ENCODE results near the gene SNX14.
A peak's percentile ranks its signal among the peaks of the same experiment; 100 is the strongest.

The SNX14 gene

DNA sequence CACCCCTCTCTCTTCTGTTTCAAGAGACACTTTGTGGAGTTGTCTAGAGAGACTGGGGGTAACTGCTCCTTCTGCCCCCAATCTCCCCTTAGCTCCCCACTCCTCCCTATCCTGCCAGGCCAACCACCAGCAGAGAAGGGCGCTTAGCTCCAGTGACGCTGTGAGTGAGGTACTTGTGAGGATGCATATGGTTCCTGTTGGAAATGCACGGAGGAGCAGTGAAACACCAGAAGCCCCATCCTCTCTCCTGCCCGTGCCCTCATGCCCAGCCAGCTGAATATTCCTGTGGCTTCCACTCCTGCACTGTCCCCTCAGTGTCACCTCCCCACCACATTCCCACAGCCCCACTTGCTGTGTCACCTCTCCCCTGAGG, 131.9 kb downstream of the SNX14 start:
- DNase-seq = no peak

DNA sequence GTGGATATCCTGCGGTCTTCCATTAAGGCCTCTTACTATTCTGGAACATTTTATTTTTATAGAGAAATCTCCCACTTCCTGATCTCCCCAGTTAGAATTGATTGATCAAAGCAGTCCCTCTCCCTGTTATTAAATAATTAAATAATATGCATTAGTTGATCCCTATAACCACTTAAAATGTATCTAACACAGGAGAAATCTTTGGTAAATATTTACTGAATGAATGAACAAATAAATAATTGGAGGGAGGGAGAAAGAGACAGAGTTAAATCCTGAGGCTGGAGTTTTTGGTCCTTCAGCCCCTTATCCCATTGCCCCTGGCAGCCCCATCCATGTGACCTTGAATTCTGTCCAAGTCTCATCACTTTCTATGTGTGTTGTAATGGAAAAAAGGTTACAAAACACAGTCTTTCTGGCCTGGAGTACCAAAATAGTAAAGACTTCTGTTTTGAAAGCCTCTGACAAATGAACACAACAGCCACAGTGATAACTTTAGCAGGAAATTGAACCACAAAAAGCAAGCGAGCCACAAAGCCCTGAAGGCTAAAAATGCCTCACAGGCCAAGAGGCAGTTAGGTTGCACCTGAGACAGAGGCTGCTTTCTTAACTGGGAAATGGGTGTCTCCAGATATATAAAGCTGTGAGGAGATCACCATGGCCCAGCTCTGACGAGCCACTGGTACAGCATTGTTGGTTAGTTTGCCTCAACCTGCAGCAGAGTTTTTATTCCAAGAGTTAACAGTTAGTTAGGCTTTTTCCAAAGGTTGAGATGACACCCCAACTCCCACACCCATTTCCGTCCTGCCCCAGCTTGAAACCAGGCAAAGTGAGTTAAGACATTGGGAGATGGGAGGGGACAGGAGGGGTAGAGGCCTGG, 132.5 kb downstream of the SNX14 start:
- peak; percentile 30 for DNase-seq

- DNase-seq = no peak
Observed at GRCh38 chr6:85460154-85460920, 133.3 kb downstream of the SNX14 start.

DNA sequence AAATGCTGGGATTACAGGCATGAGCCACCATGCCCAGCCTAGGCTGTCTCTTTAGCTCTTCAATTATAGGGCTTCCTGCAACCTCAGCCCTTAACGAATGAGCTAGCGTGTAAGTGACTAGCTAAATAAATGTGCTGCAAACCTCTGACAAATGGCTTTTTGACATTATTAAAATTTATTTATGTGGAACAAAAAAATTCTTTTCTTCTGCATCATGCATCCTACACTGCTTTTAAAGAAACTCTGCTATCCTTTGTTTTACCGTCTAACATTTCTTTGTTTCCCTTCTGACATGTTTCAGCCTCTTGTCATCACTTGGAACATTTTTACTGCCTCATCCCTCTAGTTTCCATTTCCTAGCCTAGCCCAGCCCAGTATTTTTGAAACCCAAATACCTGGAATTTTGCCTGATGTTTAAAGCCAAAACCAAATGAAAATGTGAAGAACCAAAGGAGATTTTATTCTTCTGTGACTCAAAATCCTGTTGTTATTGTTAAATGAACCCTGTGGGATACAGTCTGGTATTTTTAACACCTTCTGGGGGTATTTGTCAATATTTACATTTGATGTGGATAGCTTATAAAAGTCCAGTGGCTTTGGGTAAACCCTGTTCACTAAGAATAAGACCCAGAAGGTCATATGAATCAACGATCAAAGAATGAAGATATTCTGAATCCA, 134.3 kb downstream of the SNX14 start:
- DNase-seq = no peak

DNA sequence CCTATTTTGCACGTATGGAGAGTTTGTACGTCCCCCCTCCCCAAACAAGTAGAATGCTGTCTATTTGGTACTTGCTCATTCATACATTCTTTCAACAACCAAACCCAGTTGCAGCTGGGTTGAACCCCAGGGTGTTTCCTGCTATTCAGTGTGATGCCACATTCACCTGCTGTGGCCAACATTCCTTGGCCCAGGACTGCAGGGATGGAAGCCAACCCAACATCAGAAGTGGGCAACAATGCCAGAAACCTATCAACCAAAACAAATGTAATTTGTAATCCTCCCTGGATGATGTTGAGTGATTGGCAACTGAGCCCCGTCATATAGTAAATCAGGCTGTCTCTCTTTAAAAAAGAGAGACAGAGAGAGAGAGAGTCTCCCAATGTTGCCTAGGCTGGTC, 134.9 kb downstream of the SNX14 start:
- no peak for DNase-seq

GRCh38 chr6:85458184-85458583, 135.5 kb downstream of the SNX14 start:
- no peak for DNase-seq

GRCh38 chr6:85456782-85457181, 136.9 kb downstream of the SNX14 start:
- no peak for DNase-seq
